ENCODE results near the gene ERC2. TPM values are rescaled to one million over a fixed set of nuclear protein-coding genes. Genes with fewer than 3 reads are reported as not detected.

Gene ERC2
- total RNA-seq, 1 experiment from 2014 or later, result 0.77 TPM

DNA sequence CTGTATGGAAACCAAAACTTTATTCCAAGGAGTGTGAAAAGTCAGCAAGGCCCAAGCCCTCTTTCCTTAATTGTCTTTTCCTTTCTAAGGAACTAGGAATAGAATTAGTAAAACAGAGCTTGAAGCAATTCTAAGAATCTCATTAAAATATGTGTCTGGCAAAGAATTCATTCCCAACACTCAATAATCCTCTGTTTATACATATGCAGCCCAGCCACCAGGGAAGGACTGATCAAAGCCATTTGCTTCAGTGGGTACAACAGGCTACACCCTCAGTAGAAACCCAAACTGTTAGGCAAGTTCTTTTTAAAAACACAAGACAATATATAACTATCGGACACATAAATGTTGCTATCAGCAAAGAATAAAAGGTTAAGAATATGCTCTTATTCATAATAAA, 266.9 kb downstream of the ERC2 start:
- no peaks in the 10 kb centered on the region for H3F3A ChIP-seq (ENCODE audit: low read length, unreplicated experiment)
- no peaks in the 10 kb centered on the region for H3K36me3 ChIP-seq (ENCODE audit: low read depth, low read length)
- ChIA-PET CTCF (no interaction called here), POLR2A (ENCODE audit: unreplicated experiment) (no interaction called here)
- peaks cover 4% of the 10 kb centered on the region; the same call in 1 of the 2 replicates for H3K27me3 ChIP-seq (ENCODE audit: low read length)
- H3K9ac ChIP-seq (ENCODE audit: low read length), result no peak overlapping the region
- H3K4me2 ChIP-seq (ENCODE audit: low read length), result no peak overlapping the region
- H2AFZ ChIP-seq (ENCODE audit: low read length), result no peak overlapping the region
- intact Hi-C loops (cut with micrococcal nuclease), result no loop called here
- no peak overlapping the region for H3K27ac ChIP-seq (ENCODE audit: low read length)
- H3K9me3 ChIP-seq (ENCODE audit: low read length), result no peaks in the 10 kb centered on the region
- H3K9me2 ChIP-seq (replicated peaks; ENCODE audit: low read length), result no peaks in the 10 kb centered on the region
- DNase-seq, result no peak
- H3K79me2 ChIP-seq (ENCODE audit: low read length), result no peaks in the 10 kb centered on the region
- BruUV-seq (replicated peaks), result no TSS peak
- H4K20me1 ChIP-seq (ENCODE audit: low read length), result no peaks in the 10 kb centered on the region
- H3K4me3 ChIP-seq (ENCODE audit: low read length), result no peak overlapping the region
- TF ChIP-seq EZH2 (IDR thresholded peaks at IDR 0.05; ENCODE audit: low read length, unreplicated experiment) (no peak), EZH2phosphoT487 (IDR thresholded peaks at IDR 0.05; ENCODE audit: borderline replicate concordance, low read length) (no peak)
- TF ChIP-seq, protein P1, sequence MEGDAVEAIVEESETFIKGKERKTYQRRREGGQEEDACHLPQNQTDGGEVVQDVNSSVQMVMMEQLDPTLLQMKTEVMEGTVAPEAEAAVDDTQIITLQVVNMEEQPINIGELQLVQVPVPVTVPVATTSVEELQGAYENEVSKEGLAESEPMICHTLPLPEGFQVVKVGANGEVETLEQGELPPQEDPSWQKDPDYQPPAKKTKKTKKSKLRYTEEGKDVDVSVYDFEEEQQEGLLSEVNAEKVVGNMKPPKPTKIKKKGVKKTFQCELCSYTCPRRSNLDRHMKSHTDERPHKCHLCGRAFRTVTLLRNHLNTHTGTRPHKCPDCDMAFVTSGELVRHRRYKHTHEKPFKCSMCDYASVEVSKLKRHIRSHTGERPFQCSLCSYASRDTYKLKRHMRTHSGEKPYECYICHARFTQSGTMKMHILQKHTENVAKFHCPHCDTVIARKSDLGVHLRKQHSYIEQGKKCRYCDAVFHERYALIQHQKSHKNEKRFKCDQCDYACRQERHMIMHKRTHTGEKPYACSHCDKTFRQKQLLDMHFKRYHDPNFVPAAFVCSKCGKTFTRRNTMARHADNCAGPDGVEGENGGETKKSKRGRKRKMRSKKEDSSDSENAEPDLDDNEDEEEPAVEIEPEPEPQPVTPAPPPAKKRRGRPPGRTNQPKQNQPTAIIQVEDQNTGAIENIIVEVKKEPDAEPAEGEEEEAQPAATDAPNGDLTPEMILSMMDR (conservative IDR thresholded peaks at IDR 0.05; ENCODE audit: low read depth, low read length), result no peak
- H3K4me1 ChIP-seq (ENCODE audit: insufficient read depth, low read length), result no peaks in the 10 kb centered on the region
- no peak for ATAC-seq

DNA sequence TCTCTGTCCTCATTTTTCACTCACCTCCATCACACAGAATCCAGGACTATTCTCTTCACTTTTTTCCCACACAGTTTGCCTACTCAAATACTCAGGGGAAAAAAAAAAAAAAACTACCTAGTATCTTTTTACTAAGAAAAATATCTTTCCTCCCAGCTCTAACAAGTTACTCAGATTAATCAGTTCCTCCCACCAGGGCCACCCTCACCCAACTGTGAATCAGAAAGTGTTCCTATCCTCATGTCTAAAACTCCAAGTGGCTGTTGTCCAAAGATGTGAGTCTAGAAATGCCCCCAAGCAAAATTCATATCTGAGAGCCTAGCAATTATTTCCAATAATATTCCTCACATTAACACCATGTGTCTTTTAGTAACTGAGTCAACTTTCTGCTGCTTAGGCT, 268.0 kb downstream of the ERC2 start:
- ATAC-seq (no peak), DNase-seq (no peak)
- Histone ChIP-seq H3F3A (ENCODE audit: low read length, unreplicated experiment) (no peaks in the 10 kb centered on the region), H3K9ac (ENCODE audit: low read length) (no peak overlapping the region), H3K36me3 (ENCODE audit: low read depth, low read length) (no peaks in the 10 kb centered on the region), H4K20me1 (ENCODE audit: low read length) (no peaks in the 10 kb centered on the region), H3K4me2 (ENCODE audit: low read length) (no peak overlapping the region), H3K9me2 (replicated peaks; ENCODE audit: low read length) (no peaks in the 10 kb centered on the region), H3K9me3 (ENCODE audit: low read length) (no peaks in the 10 kb centered on the region), H3K79me2 (ENCODE audit: low read length) (no peaks in the 10 kb centered on the region), H3K4me1 (ENCODE audit: insufficient read depth, low read length) (no peaks in the 10 kb centered on the region), H3K27ac (ENCODE audit: low read length) (no peak overlapping the region), H2AFZ (ENCODE audit: low read length) (no peak overlapping the region), H3K4me3 (ENCODE audit: low read length) (no peak overlapping the region), H3K27me3 (ENCODE audit: low read length) (peaks cover 4% of the 10 kb centered on the region; the same call in 1 of the 2 replicates)
- TF ChIP-seq EZH2 (IDR thresholded peaks at IDR 0.05; ENCODE audit: low read length, unreplicated experiment) (no peak), EZH2phosphoT487 (IDR thresholded peaks at IDR 0.05; ENCODE audit: borderline replicate concordance, low read length) (no peak)
- TF ChIP-seq, protein P1 (conservative IDR thresholded peaks at IDR 0.05; ENCODE audit: low read depth, low read length), result no peak
- CTCF ChIA-PET, result no interaction called here
- no TSS peak for BruUV-seq (replicated peaks)
- POLR2A ChIA-PET (ENCODE audit: unreplicated experiment), result no interaction called here
- intact Hi-C loops (cut with micrococcal nuclease), result no loop called here

DNA sequence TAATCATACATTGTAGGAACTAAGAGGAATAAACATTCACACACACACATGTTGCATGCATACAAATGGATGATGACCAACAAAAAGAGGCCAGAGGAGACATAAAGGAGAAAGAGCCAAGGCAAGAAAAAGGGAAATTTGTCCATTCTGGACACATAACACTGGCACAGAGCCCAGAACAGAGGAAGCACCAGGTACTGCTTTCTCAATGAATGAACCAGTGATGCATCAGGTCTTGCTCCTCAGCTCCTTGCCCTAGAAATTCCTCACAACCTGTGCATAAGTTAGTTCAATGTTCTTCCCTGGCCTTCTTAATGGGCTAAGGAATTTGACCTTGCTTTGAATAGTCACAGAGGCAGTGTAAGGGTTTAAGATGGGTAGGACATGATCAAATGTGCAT, 270.3 kb downstream of the ERC2 start:
- POLR2A ChIA-PET (ENCODE audit: unreplicated experiment), result no interaction called here
- Histone ChIP-seq H3K27me3 (ENCODE audit: low read length) (peaks cover 11% of the 10 kb centered on the region), H3K79me2 (ENCODE audit: low read length) (no peaks in the 10 kb centered on the region), H3K9me3 (ENCODE audit: low read length) (no peaks in the 10 kb centered on the region), H3K36me3 (ENCODE audit: low read depth, low read length) (no peaks in the 10 kb centered on the region), H4K20me1 (ENCODE audit: low read length) (no peaks in the 10 kb centered on the region), H3K9ac (ENCODE audit: low read length) (no peak overlapping the region), H3K27ac (ENCODE audit: low read length) (no peak overlapping the region), H2AFZ (ENCODE audit: low read length) (no peak overlapping the region), H3K4me3 (ENCODE audit: low read length) (no peak overlapping the region), H3K4me2 (ENCODE audit: low read length) (no peak overlapping the region), H3F3A (ENCODE audit: low read length, unreplicated experiment) (no peaks in the 10 kb centered on the region), H3K9me2 (replicated peaks; ENCODE audit: low read length) (no peaks in the 10 kb centered on the region), H3K4me1 (ENCODE audit: insufficient read depth, low read length) (no peaks in the 10 kb centered on the region)
- intact Hi-C loops (cut with micrococcal nuclease), result no loop called here
- ATAC-seq (no peak), DNase-seq (no peak)
- CTCF ChIA-PET, result no interaction called here
- BruUV-seq (replicated peaks), result no TSS peak
- no peak for TF ChIP-seq EZH2 (IDR thresholded peaks at IDR 0.05; ENCODE audit: low read length, unreplicated experiment)

All from PC-3 (cell line).